WTC11 (cell line): ENCODE measurements around the gene VPS33B. TPM values are rescaled to one million over a fixed set of nuclear protein-coding genes. Genes with fewer than 3 reads are reported as not detected.

Experiments used
- ATAC-seq: fragments of 200-7000 bp; cut with Tn5 transposase; 2 replicates; pipeline ENCODE4 v1.10.0; 2021; ENCODE audit warnings: mild to moderate bottlenecking, moderate library complexity
- CTCF ChIA-PET: fragments of 300-600 bp; sonication (Branson Sonifier 250); formaldehyde crosslinking; loops from one replicate; lab custom pipeline; 2021; ENCODE audit warnings: antibody characterized with exemption; lab: Charles Lee
- POLR2A ChIA-PET: fragments of 350-600 bp; sonication (Branson Sonifier 250); formaldehyde crosslinking; loops from one replicate; lab custom pipeline; 2021; ENCODE audit warnings: antibody characterized with exemption; lab: Charles Lee
- DNase-seq: peaks from one replicate; pipeline ENCODE4 v3.0.0; 2021; ENCODE audit warnings: low spot score
- H3K27ac Mint-ChIP-seq: 2 replicates; pipeline ENCODE4 v1.8.0; 2021; ENCODE audit warnings: mixed read lengths
- H3K27me3 Mint-ChIP-seq: 2 replicates; pipeline ENCODE4 v1.8.0; 2021; ENCODE audit warnings: low read depth, mild to moderate bottlenecking, moderate library complexity, mixed read lengths
- H3K36me3 Mint-ChIP-seq: 2 replicates; pipeline ENCODE4 v1.8.0; 2021; ENCODE audit warnings: mixed read lengths
- H3K4me1 Mint-ChIP-seq: 2 replicates; pipeline ENCODE4 v1.8.0; 2022; ENCODE audit warnings: mixed read lengths
- H3K4me3 Mint-ChIP-seq: 2 replicates; pipeline ENCODE4 v1.8.0; 2021; ENCODE audit warnings: mild to moderate bottlenecking, moderate library complexity, mixed read lengths
- H3K9me3 Mint-ChIP-seq: 2 replicates; pipeline ENCODE4 v1.8.0; 2021; ENCODE audit warnings: mixed read lengths
- EMX1 ChIP-seq: fragments of 250-450 bp; sonication (Bioruptor Pico); IDR thresholded peaks from 2 replicates; pipeline ENCODE4 v1.8.0; 2021; ENCODE audit warnings: mild to moderate bottlenecking
- IRF2 ChIP-seq: sonication (generic); formaldehyde crosslinking; IDR thresholded peaks from 2 replicates; pipeline ENCODE4 v1.8.0; 2022; ENCODE audit warnings: low read depth, missing genetic modification reagents, borderline replicate concordance
- JAZF1 ChIP-seq: fragments of 250-450 bp; sonication (Bioruptor Pico); IDR thresholded peaks from 2 replicates; pipeline ENCODE4 v1.9.0; 2021; ENCODE audit warnings: moderate library complexity, mild to moderate bottlenecking, inconsistent platforms
- MXD4 ChIP-seq: fragments of 250-450 bp; sonication (Bioruptor Pico); IDR thresholded peaks from 2 replicates; pipeline ENCODE4 v1.8.0; 2021; ENCODE audit warnings: mild to moderate bottlenecking, moderate library complexity, borderline replicate concordance
- NFATC4 ChIP-seq: fragments of 250-450 bp; sonication (Bioruptor Pico); IDR thresholded peaks from 2 replicates; pipeline ENCODE4 v1.9.0; 2021; ENCODE audit warnings: mild to moderate bottlenecking
- NFYB ChIP-seq: sonication (generic); formaldehyde crosslinking; conservative IDR thresholded peaks from 2 replicates; pipeline ENCODE4 v1.8.0; 2022; ENCODE audit warnings: low read depth, missing genetic modification reagents
- RELA ChIP-seq: sonication (generic); formaldehyde crosslinking; IDR thresholded peaks from 2 replicates; pipeline ENCODE4 v1.8.1; 2022; ENCODE audit warnings: missing genetic modification reagents, mild to moderate bottlenecking, borderline replicate concordance
- SOX15 ChIP-seq: fragments of 250-450 bp; sonication (Bioruptor Pico); IDR thresholded peaks from 2 replicates; pipeline ENCODE4 v1.9.0; 2021; ENCODE audit warnings: mild to moderate bottlenecking
- ZBTB21 ChIP-seq: sonication (generic); formaldehyde crosslinking; IDR thresholded peaks from 2 replicates; pipeline ENCODE4 v1.8.1; 2023; ENCODE audit warnings: mild to moderate bottlenecking, missing genetic modification reagents, borderline replicate concordance
- ZNF121 ChIP-seq: sonication (generic); formaldehyde crosslinking; IDR thresholded peaks from 2 replicates; pipeline ENCODE4 v1.8.0; 2023; ENCODE audit warnings: missing genetic modification reagents
- ZNF396 ChIP-seq: fragments of 250-450 bp; sonication (Bioruptor Pico); IDR thresholded peaks from 2 replicates; pipeline ENCODE4 v1.8.0; 2021; ENCODE audit warnings: mild to moderate bottlenecking, moderate library complexity, borderline replicate concordance
- ZNF416 ChIP-seq: fragments of 250-450 bp; sonication (Bioruptor Pico); IDR thresholded peaks from 2 replicates; pipeline ENCODE4 v1.9.0; 2021; ENCODE audit warnings: mild to moderate bottlenecking, inconsistent platforms
- ZNF671 ChIP-seq: fragments of 250-450 bp; sonication (Bioruptor Pico); IDR thresholded peaks from 2 replicates; pipeline ENCODE4 v1.8.0; 2021; ENCODE audit warnings: mild to moderate bottlenecking
- total RNA-seq: library from RNA; stranded (reverse); gene quantifications from 3 replicates; pipeline ENCODE4 v1.2.3, GENCODE V29; 2021
- TF ChIP-seq, protein P1 (sequence below): fragments of 200-600 bp; IDR thresholded peaks from 2 replicates; pipeline ENCODE4 v1.8.0; 2022; ENCODE audit warnings: antibody characterized with exemption
- TF ChIP-seq, protein P2 (sequence below): sonication (generic); formaldehyde crosslinking; IDR thresholded peaks from 2 replicates; pipeline ENCODE4 v1.8.0; 2023; ENCODE audit warnings: mild to moderate bottlenecking, missing genetic modification reagents
- TF ChIP-seq, protein P3 (sequence below): sonication (generic); formaldehyde crosslinking; IDR thresholded peaks from 2 replicates; pipeline ENCODE4 v1.8.1; 2023; ENCODE audit warnings: mild to moderate bottlenecking, missing genetic modification reagents
- TF ChIP-seq, protein P4 (sequence below): sonication (generic); formaldehyde crosslinking; IDR thresholded peaks from 2 replicates; pipeline ENCODE4 v1.8.0; 2022; ENCODE audit warnings: missing genetic modification reagents
- TF ChIP-seq, protein P5 (sequence below): sonication (generic); formaldehyde crosslinking; conservative IDR thresholded peaks from 2 replicates; pipeline ENCODE4 v1.8.1; 2022; ENCODE audit warnings: mild to moderate bottlenecking, missing genetic modification reagents

VPS33B gene
- total RNA-seq, 1 experiment from 2014 or later: 21.1 TPM

DNA sequence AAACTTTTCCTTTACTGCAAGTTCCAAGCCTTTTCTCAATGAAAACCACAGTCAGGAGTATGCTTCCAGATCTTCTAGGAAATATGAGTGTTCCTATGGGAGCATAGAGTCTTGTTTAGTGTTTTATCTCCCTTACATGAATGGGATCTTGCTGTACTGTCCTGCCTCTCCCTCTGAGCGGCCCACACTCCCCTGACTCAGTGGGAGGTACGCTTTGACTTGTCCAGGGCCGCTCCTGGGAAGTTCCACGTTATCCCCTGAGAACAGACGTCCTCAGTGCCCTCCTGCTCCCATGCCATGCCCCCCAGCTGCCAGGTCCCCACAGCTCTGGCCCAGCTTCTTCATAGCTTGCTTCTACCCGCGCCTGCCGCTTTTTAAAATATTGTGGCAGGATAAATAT is 28.9 kb upstream of the VPS33B start:
- ATAC-seq (no peak), DNase-seq (no peak)
- no peak overlapping the region for H3K27ac Mint-ChIP-seq
- CTCF ChIA-PET: interaction anchor here (0.6 kb wide), 1 partner anchor 94 kb away, joined by 3 read pairs; no protein-coding TSS in a partner anchor
- H3K4me1 Mint-ChIP-seq: peaks cover 1% of the 10 kb centered on the region; the same call in 1 of the 2 replicates
- H3K27me3 Mint-ChIP-seq: peaks cover 2% of the 10 kb centered on the region
- no peaks in the 10 kb centered on the region for H3K36me3 Mint-ChIP-seq
- TF ChIP-seq RELA (CRISPR knock-in tag) (no peak), ZBTB21 (no peak), ZNF121 (CRISPR knock-in tag) (0 out of 2 replicates have a peak, but pooled peaks have one; percentile 5), SOX15 (CRISPR knock-in tag) (no peak)
- TF ChIP-seq, all 79 proteins: peak for 1
- POLR2A ChIA-PET: no interaction called here
- H3K4me3 Mint-ChIP-seq: no peak overlapping the region
- H3K9me3 Mint-ChIP-seq: no peaks in the 10 kb centered on the region

DNA sequence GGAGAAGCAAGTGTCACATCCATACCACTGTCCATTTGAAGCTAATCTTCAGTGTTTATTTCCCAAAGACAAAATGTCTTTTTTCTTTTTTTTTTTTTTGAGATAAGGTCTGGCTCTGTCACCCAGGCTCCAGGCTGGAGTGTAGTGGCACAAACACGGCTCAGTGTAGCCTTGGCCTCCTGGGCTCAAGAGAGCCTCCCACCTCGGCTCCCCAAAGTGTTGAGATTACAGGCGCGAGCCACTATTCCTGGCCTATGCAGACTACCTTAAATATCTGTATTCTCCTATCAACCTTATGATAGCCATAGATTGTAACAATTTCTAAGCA is 27.7 kb upstream of the VPS33B start:
- H3K4me3 Mint-ChIP-seq: no peak overlapping the region
- H3K4me1 Mint-ChIP-seq: no peaks in the 10 kb centered on the region
- CTCF ChIA-PET: interaction anchor here (0.6 to 2.4 kb wide), 21 partner anchors 9 to 402 kb away, joined by 3 to 41 read pairs (median 5); partner anchors contain the start of genes HDDC3 and RCCD1
- no peaks in the 10 kb centered on the region for H3K36me3 Mint-ChIP-seq
- no peak for TF ChIP-seq IRF2 (CRISPR knock-in tag)
- TF ChIP-seq, protein P1, sequence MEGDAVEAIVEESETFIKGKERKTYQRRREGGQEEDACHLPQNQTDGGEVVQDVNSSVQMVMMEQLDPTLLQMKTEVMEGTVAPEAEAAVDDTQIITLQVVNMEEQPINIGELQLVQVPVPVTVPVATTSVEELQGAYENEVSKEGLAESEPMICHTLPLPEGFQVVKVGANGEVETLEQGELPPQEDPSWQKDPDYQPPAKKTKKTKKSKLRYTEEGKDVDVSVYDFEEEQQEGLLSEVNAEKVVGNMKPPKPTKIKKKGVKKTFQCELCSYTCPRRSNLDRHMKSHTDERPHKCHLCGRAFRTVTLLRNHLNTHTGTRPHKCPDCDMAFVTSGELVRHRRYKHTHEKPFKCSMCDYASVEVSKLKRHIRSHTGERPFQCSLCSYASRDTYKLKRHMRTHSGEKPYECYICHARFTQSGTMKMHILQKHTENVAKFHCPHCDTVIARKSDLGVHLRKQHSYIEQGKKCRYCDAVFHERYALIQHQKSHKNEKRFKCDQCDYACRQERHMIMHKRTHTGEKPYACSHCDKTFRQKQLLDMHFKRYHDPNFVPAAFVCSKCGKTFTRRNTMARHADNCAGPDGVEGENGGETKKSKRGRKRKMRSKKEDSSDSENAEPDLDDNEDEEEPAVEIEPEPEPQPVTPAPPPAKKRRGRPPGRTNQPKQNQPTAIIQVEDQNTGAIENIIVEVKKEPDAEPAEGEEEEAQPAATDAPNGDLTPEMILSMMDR: no peak
- TF ChIP-seq, all 79 proteins: peak for 0
- Mint-ChIP-seq H3K9me3 (no peaks in the 10 kb centered on the region), H3K27ac (no peak overlapping the region), H3K27me3 (no peaks in the 10 kb centered on the region; the same call in 1 of the 2 replicates)
- POLR2A ChIA-PET: interaction anchor here (0.7 to 1.2 kb wide), 2 partner anchors 55 to 93 kb away, joined by 3 to 4 read pairs; partner anchors contain the start of gene PRC1
- peak; percentile 61 for ATAC-seq
- DNase-seq: no peak

DNA sequence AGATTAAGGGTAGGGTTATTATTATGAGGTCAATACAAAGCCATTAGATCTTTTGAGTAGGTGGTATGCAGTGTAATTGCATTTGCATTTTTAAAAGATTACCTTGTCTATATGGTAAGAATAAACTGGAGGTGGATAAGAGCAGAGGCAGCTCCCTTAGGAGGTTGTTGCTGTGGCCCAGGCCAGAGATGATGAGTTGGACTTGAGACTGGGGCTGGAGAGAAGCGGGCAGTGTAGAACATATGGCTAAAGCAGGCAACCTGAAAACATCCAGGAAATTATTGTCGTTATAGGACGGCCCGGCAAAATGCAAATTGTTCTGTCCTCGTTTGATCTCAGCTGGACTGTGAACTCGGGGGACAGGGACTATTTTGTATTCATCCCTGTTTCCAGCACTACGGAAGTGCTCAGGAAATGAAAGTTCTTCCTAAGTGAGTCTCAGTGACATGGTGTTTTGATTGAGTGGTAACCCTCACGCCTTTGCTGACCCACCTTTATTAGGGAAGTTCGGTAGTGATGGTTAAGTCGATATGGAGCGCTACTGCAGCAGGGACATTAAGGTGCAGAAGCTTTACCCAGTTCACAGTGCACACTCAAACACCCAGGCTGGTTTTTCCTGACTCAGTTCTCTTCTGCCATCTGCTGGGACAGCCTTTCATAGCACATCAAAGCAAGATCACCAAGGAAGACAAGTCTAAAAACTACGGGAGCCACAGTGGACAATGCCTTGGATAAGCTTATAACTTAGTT is 27.2 kb upstream of the VPS33B start:
- Mint-ChIP-seq H3K27ac (no peak overlapping the region), H3K9me3 (no peaks in the 10 kb centered on the region), H3K27me3 (no peaks in the 10 kb centered on the region; the same call in 1 of the 2 replicates), H3K36me3 (no peaks in the 10 kb centered on the region), H3K4me1 (no peaks in the 10 kb centered on the region), H3K4me3 (no peak overlapping the region)
- POLR2A ChIA-PET: interaction anchor here (0.7 to 1.2 kb wide), 3 partner anchors 16 to 93 kb away, joined by 3 to 4 read pairs (median 3); partner anchors contain the start of gene PRC1
- DNase-seq: peak; percentile 60
- TF ChIP-seq, protein P2, sequence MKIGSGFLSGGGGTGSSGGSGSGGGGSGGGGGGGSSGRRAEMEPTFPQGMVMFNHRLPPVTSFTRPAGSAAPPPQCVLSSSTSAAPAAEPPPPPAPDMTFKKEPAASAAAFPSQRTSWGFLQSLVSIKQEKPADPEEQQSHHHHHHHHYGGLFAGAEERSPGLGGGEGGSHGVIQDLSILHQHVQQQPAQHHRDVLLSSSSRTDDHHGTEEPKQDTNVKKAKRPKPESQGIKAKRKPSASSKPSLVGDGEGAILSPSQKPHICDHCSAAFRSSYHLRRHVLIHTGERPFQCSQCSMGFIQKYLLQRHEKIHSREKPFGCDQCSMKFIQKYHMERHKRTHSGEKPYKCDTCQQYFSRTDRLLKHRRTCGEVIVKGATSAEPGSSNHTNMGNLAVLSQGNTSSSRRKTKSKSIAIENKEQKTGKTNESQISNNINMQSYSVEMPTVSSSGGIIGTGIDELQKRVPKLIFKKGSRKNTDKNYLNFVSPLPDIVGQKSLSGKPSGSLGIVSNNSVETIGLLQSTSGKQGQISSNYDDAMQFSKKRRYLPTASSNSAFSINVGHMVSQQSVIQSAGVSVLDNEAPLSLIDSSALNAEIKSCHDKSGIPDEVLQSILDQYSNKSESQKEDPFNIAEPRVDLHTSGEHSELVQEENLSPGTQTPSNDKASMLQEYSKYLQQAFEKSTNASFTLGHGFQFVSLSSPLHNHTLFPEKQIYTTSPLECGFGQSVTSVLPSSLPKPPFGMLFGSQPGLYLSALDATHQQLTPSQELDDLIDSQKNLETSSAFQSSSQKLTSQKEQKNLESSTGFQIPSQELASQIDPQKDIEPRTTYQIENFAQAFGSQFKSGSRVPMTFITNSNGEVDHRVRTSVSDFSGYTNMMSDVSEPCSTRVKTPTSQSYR (CRISPR knock-in tag): no peak
- TF ChIP-seq NFYB (CRISPR knock-in tag): no peak
- TF ChIP-seq, protein P3, sequence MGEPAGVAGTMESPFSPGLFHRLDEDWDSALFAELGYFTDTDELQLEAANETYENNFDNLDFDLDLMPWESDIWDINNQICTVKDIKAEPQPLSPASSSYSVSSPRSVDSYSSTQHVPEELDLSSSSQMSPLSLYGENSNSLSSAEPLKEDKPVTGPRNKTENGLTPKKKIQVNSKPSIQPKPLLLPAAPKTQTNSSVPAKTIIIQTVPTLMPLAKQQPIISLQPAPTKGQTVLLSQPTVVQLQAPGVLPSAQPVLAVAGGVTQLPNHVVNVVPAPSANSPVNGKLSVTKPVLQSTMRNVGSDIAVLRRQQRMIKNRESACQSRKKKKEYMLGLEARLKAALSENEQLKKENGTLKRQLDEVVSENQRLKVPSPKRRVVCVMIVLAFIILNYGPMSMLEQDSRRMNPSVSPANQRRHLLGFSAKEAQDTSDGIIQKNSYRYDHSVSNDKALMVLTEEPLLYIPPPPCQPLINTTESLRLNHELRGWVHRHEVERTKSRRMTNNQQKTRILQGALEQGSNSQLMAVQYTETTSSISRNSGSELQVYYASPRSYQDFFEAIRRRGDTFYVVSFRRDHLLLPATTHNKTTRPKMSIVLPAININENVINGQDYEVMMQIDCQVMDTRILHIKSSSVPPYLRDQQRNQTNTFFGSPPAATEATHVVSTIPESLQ (CRISPR knock-in tag): no peak
- no peak for TF ChIP-seq ZNF396 (CRISPR knock-in tag)
- TF ChIP-seq MXD4: no peak
- no peak for TF ChIP-seq JAZF1 (CRISPR knock-in tag)
- no peak for TF ChIP-seq ZNF416 (CRISPR knock-in tag)
- TF ChIP-seq, protein P4, sequence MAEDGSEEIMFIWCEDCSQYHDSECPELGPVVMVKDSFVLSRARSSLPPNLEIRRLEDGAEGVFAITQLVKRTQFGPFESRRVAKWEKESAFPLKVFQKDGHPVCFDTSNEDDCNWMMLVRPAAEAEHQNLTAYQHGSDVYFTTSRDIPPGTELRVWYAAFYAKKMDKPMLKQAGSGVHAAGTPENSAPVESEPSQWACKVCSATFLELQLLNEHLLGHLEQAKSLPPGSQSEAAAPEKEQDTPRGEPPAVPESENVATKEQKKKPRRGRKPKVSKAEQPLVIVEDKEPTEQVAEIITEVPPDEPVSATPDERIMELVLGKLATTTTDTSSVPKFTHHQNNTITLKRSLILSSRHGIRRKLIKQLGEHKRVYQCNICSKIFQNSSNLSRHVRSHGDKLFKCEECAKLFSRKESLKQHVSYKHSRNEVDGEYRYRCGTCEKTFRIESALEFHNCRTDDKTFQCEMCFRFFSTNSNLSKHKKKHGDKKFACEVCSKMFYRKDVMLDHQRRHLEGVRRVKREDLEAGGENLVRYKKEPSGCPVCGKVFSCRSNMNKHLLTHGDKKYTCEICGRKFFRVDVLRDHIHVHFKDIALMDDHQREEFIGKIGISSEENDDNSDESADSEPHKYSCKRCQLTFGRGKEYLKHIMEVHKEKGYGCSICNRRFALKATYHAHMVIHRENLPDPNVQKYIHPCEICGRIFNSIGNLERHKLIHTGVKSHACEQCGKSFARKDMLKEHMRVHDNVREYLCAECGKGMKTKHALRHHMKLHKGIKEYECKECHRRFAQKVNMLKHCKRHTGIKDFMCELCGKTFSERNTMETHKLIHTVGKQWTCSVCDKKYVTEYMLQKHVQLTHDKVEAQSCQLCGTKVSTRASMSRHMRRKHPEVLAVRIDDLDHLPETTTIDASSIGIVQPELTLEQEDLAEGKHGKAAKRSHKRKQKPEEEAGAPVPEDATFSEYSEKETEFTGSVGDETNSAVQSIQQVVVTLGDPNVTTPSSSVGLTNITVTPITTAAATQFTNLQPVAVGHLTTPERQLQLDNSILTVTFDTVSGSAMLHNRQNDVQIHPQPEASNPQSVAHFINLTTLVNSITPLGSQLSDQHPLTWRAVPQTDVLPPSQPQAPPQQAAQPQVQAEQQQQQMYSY (CRISPR knock-in tag): no peak
- no peak for TF ChIP-seq ZNF671 (CRISPR knock-in tag)
- no peak for TF ChIP-seq NFATC4 (CRISPR knock-in tag)
- TF ChIP-seq, protein P5, sequence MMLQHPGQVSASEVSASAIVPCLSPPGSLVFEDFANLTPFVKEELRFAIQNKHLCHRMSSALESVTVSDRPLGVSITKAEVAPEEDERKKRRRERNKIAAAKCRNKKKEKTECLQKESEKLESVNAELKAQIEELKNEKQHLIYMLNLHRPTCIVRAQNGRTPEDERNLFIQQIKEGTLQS (CRISPR knock-in tag): no peak
- TF ChIP-seq EMX1 (CRISPR knock-in tag): no peak
- ATAC-seq: peak; percentile 96
- CTCF ChIA-PET: interaction anchor here (0.6 to 2.4 kb wide), 26 partner anchors 8 to 1987 kb away, joined by 3 to 41 read pairs (median 4); partner anchors contain the start of genes HDDC3, PRC1 and RCCD1
